Nephron (organoid): ENCODE data around the gene PLPPR3.

Experiments used
- H3K27ac Mint-ChIP-seq, 3 experiments: 2 replicates each; pipeline ENCODE4 v1.8.0; 2020; ENCODE audit warnings: mixed read lengths in 3 of 3, mild to moderate bottlenecking in 2 of 3, moderate library complexity in 1 of 3
- H3K27me3 Mint-ChIP-seq: 2 replicates; pipeline ENCODE4 v1.8.0; 2021; ENCODE audit warnings: low read depth, mild to moderate bottlenecking, moderate library complexity, mixed read lengths
- H3K36me3 Mint-ChIP-seq: 2 replicates; pipeline ENCODE4 v1.8.0; 2020; ENCODE audit warnings: low read depth, mixed read lengths
- H3K4me1 Mint-ChIP-seq: 2 replicates; pipeline ENCODE4 v1.8.0; 2020; ENCODE audit warnings: mixed read lengths
- H3K4me3 Mint-ChIP-seq, 3 experiments: 2 replicates each; pipeline ENCODE4 v1.8.0; 2020; ENCODE audit warnings: mild to moderate bottlenecking in 3 of 3, mixed read lengths in 3 of 3, moderate library complexity in 2 of 3
- H3K9me3 Mint-ChIP-seq: 2 replicates; pipeline ENCODE4 v1.8.0; 2020; ENCODE audit warnings: mixed read lengths
- CTCF ChIP-seq, 3 experiments: fragments of 200-600 bp; sonication (generic); IDR thresholded peaks; one replicate each; pipeline ENCODE4 v1.5.0; 2021; ENCODE audit warnings: antibody characterized with exemption in 3 of 3; ENCODE audit not compliant: unreplicated experiment in 3 of 3

Gene PLPPR3

GRCh38 chr19:795691-796581 lies 25.8 kb downstream of the PLPPR3 start:
- Mint-ChIP-seq H3K4me3 (peak overlapping the region; percentile 8 to 46 (median 25)), H3K27ac (no peak overlapping the region), H3K27me3 (no peaks in the 10 kb centered on the region), H3K4me1 (peaks cover 24% of the 10 kb centered on the region), H3K36me3 (peaks cover 13% of the 10 kb centered on the region), H3K9me3 (no peaks in the 10 kb centered on the region)
- no peak for TF ChIP-seq CTCF (IDR thresholded peaks at IDR 0.05; ENCODE audit: unreplicated experiment in 3 of 3)

- no peaks in the 10 kb centered on the region for H3K9me3 Mint-ChIP-seq
- peak overlapping the region in 2 of 3 experiments; percentile 25 to 46 for H3K4me3 Mint-ChIP-seq
- no peak for TF ChIP-seq CTCF (IDR thresholded peaks at IDR 0.05; ENCODE audit: unreplicated experiment in 3 of 3)
- H3K27ac Mint-ChIP-seq, result no peak overlapping the region
- peaks cover 7% of the 10 kb centered on the region for H3K36me3 Mint-ChIP-seq
- H3K27me3 Mint-ChIP-seq, result no peaks in the 10 kb centered on the region
- peaks cover 17% of the 10 kb centered on the region for H3K4me1 Mint-ChIP-seq
These were observed 26.6 kb downstream of the PLPPR3 start for GRCh38 chr19:795073-795611.

GRCh38 chr19:793806-794205 lies 27.9 kb downstream of the PLPPR3 start:
- peaks cover 18% of the 10 kb centered on the region for H3K4me1 Mint-ChIP-seq
- H3K4me3 Mint-ChIP-seq, result peak overlapping the region in 2 of 3 experiments; percentile 31 to 57
- H3K36me3 Mint-ChIP-seq, result no peaks in the 10 kb centered on the region
- H3K27me3 Mint-ChIP-seq, result no peaks in the 10 kb centered on the region
- H3K9me3 Mint-ChIP-seq, result no peaks in the 10 kb centered on the region
- TF ChIP-seq CTCF (IDR thresholded peaks at IDR 0.05; ENCODE audit: unreplicated experiment in 3 of 3), result no peak
- no peak overlapping the region for H3K27ac Mint-ChIP-seq

- H3K4me3 Mint-ChIP-seq, result no peak overlapping the region
- no peaks in the 10 kb centered on the region for H3K36me3 Mint-ChIP-seq
- peaks cover 21% of the 10 kb centered on the region for H3K4me1 Mint-ChIP-seq
- no peak for TF ChIP-seq CTCF (IDR thresholded peaks at IDR 0.05; ENCODE audit: unreplicated experiment in 3 of 3)
- no peaks in the 10 kb centered on the region for H3K9me3 Mint-ChIP-seq
- H3K27me3 Mint-ChIP-seq, result no peaks in the 10 kb centered on the region
- peak overlapping the region in 2 of 3 experiments; percentile 73 to 74 for H3K27ac Mint-ChIP-seq
These were observed 29.4 kb downstream of the PLPPR3 start for GRCh38 chr19:792306-792885.

- Mint-ChIP-seq H3K4me1 (peaks cover 17% of the 10 kb centered on the region), H3K4me3 (no peak overlapping the region), H3K27ac (peak overlapping the region; percentile 69 to 85 (median 74)), H3K27me3 (no peaks in the 10 kb centered on the region), H3K9me3 (no peaks in the 10 kb centered on the region), H3K36me3 (no peaks in the 10 kb centered on the region)
- TF ChIP-seq CTCF (IDR thresholded peaks at IDR 0.05; ENCODE audit: unreplicated experiment in 3 of 3), result no peak
These were observed 30.0 kb downstream of the PLPPR3 start for GRCh38 chr19:791567-792305.
